Astrocyte (in vitro differentiated cells and primary cell): Measurements from ENCODE around the gene AKAIN1. TPM values are rescaled to one million over a fixed set of nuclear protein-coding genes. Genes with fewer than 3 reads are reported as not detected.

ENCODE experiments used
- DNase-seq: peaks from one replicate; pipeline ENCODE4 v3.0.0-alpha.2; 2010; ENCODE audit warnings: low read depth
- FAIRE-seq: peaks from 2 replicates; lab custom pipeline; 2011; peaks lifted over from hg19 to GRCh38; lab: Jason Lieb, UNC
- H2AFZ ChIP-seq: 2 replicates; pipeline ENCODE4 v1.6.0; 2012; ENCODE audit warnings: low read depth, low read length, inconsistent platforms
- H3K27ac ChIP-seq: 2 replicates; pipeline ENCODE4 v1.5.1; 2011; ENCODE audit warnings: low read depth, low read length, inconsistent platforms
- H3K27me3 ChIP-seq: 2 replicates; pipeline ENCODE4 v1.6.0; 2011; ENCODE audit warnings: low read length, inconsistent platforms; ENCODE audit not compliant: insufficient read depth
- H3K36me3 ChIP-seq: 2 replicates; pipeline ENCODE4 v1.5.1; 2011; ENCODE audit warnings: low read length, inconsistent platforms; ENCODE audit not compliant: insufficient read depth
- H3K4me1 ChIP-seq: 2 replicates; pipeline ENCODE4 v1.5.1; 2011; ENCODE audit warnings: low read length, inconsistent platforms; ENCODE audit not compliant: insufficient read depth
- H3K4me2 ChIP-seq: 2 replicates; pipeline ENCODE4 v1.6.0; 2012; ENCODE audit warnings: low read length, inconsistent platforms
- H3K4me3 ChIP-seq: 2 replicates; pipeline ENCODE4 v1.5.1; 2011; ENCODE audit warnings: low read depth, mild to moderate bottlenecking, low read length, inconsistent platforms; ENCODE audit not compliant: insufficient read depth
- H3K79me2 ChIP-seq: 2 replicates; pipeline ENCODE4 v1.6.0; 2012; ENCODE audit warnings: mild to moderate bottlenecking, low read length, inconsistent platforms; ENCODE audit not compliant: insufficient read depth
- H3K9ac ChIP-seq: 2 replicates; pipeline ENCODE4 v1.6.0; 2012; ENCODE audit warnings: mild to moderate bottlenecking, low read length, inconsistent platforms
- H3K9me3 ChIP-seq: 2 replicates; pipeline ENCODE4 v1.5.1; 2012; ENCODE audit warnings: low read depth, mild to moderate bottlenecking, low read length, inconsistent platforms; ENCODE audit not compliant: insufficient read depth
- H4K20me1 ChIP-seq: 2 replicates; pipeline ENCODE4 v1.6.0; 2012; ENCODE audit warnings: low read length, inconsistent platforms; ENCODE audit not compliant: insufficient read depth
- H3K27ac Mint-ChIP-seq: one replicate; pipeline ENCODE4 v1.8.0; 2021; ENCODE audit warnings: mild to moderate bottlenecking, mixed read lengths; ENCODE audit not compliant: unreplicated experiment
- H3K27me3 Mint-ChIP-seq: one replicate; pipeline ENCODE4 v1.8.0; 2021; ENCODE audit warnings: low read depth, mixed read lengths; ENCODE audit not compliant: unreplicated experiment
- H3K36me3 Mint-ChIP-seq: one replicate; pipeline ENCODE4 v1.8.0; 2021; ENCODE audit warnings: low read depth, mixed read lengths; ENCODE audit not compliant: unreplicated experiment
- H3K4me1 Mint-ChIP-seq: one replicate; pipeline ENCODE4 v1.8.0; 2021; ENCODE audit warnings: low read depth, mixed read lengths; ENCODE audit not compliant: unreplicated experiment
- H3K4me3 Mint-ChIP-seq: one replicate; pipeline ENCODE4 v1.8.0; 2021; ENCODE audit warnings: mild to moderate bottlenecking, moderate library complexity, mixed read lengths; ENCODE audit not compliant: unreplicated experiment
- H3K9me3 Mint-ChIP-seq: one replicate; pipeline ENCODE4 v1.8.0; 2021; ENCODE audit warnings: mild to moderate bottlenecking, mixed read lengths; ENCODE audit not compliant: unreplicated experiment
- EZH2 ChIP-seq: IDR thresholded peaks from 2 replicates; pipeline ENCODE4 v1.6.1; 2012; ENCODE audit warnings: mild to moderate bottlenecking, low read length, inconsistent platforms; ENCODE audit not compliant: insufficient read depth
- total RNA-seq: library from RNA; stranded (reverse); gene quantifications from 2 replicates; pipeline ENCODE4 v1.2.1, GENCODE V29; 2021
- TF ChIP-seq, protein P1 (sequence below): IDR thresholded peaks from 2 replicates; pipeline ENCODE4 v1.5.1; 2011; ENCODE audit warnings: low read depth, mild to moderate bottlenecking, inconsistent platforms, low read length, moderate library complexity; ENCODE audit not compliant: insufficient read depth

Gene AKAIN1
- total RNA-seq, 1 donor from 2014 or later = not detected

DNA sequence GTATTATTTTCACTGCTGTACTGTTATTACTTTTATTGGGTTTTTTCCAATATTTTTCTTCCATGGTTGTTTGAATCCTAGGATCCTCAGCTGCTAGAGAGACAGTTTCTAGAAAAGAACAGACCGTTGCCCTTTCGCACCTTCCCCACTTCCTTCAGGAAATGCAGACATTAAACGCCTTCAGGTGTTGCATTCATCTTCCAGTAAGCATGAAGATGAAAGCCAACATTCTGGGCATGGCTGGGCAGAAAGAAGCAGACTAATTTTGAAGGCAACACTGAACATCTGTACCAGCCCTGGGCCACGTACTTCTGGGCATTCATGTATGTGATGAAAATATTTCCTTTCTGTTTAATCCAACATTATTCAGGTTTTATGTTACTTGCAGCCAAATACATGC, 51.0 kb downstream of the AKAIN1 start:
- Histone ChIP-seq H3K9ac (no peak overlapping the region), H3K4me1 (no peaks in the 10 kb centered on the region), H3K4me2 (no peak overlapping the region), H3K79me2 (no peaks in the 10 kb centered on the region), H3K4me3 (no peak overlapping the region), H2AFZ (no peak overlapping the region), H3K36me3 (no peaks in the 10 kb centered on the region), H4K20me1 (no peaks in the 10 kb centered on the region), H3K9me3 (no peaks in the 10 kb centered on the region), H3K27ac (no peak overlapping the region), H3K27me3 (no peaks in the 10 kb centered on the region)
- no peak for DNase-seq
- no peak for TF ChIP-seq EZH2
- TF ChIP-seq, protein P1, sequence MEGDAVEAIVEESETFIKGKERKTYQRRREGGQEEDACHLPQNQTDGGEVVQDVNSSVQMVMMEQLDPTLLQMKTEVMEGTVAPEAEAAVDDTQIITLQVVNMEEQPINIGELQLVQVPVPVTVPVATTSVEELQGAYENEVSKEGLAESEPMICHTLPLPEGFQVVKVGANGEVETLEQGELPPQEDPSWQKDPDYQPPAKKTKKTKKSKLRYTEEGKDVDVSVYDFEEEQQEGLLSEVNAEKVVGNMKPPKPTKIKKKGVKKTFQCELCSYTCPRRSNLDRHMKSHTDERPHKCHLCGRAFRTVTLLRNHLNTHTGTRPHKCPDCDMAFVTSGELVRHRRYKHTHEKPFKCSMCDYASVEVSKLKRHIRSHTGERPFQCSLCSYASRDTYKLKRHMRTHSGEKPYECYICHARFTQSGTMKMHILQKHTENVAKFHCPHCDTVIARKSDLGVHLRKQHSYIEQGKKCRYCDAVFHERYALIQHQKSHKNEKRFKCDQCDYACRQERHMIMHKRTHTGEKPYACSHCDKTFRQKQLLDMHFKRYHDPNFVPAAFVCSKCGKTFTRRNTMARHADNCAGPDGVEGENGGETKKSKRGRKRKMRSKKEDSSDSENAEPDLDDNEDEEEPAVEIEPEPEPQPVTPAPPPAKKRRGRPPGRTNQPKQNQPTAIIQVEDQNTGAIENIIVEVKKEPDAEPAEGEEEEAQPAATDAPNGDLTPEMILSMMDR = no peak
- Mint-ChIP-seq H3K4me3 (no peak overlapping the region), H3K27ac (no peak overlapping the region), H3K4me1 (peaks cover 8% of the 10 kb centered on the region), H3K9me3 (no peaks in the 10 kb centered on the region), H3K36me3 (no peaks in the 10 kb centered on the region), H3K27me3 (no peaks in the 10 kb centered on the region)
- no peak for FAIRE-seq

DNA sequence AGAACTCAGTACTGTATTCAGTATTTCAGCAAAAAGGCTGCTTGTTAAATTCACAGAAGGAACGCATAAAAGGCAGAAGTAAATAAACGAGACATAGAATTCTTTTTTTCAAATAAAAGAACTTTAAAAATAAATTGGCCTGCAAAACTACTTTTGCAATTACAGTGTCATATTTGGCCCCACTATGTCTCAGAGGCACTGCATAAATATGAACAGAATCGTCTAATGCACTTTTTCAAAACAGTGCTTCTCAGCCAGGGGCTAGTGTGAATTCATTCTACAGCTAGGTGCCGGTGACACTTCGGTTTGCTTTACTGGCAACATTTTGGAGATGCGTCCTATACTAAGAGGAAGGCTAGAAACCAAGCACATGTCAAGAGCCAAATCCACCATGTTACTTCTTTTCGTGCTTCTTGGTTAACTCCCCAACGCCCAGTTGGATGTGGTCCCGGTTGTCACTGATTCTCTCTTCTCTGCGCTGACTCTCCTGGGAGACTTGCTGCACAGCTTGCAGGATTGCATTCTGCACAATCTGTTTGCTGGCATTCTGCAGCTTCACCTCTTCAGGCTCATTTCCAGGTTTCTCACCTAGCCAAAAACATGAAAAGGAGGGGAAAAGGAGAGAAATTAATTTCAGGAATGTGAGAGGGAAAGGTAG, 51.8 kb downstream of the AKAIN1 start:
- H2AFZ ChIP-seq = no peak overlapping the region
- Mint-ChIP-seq H3K27me3 (no peaks in the 10 kb centered on the region), H3K9me3 (no peaks in the 10 kb centered on the region), H3K27ac (no peak overlapping the region), H3K4me3 (no peak overlapping the region), H3K36me3 (no peaks in the 10 kb centered on the region), H3K4me1 (peaks cover 6% of the 10 kb centered on the region)
- DNase-seq (no peak), FAIRE-seq (no peak)
- H3K4me1 ChIP-seq = no peaks in the 10 kb centered on the region
- no peaks in the 10 kb centered on the region for H3K79me2 ChIP-seq
- H3K9me3 ChIP-seq = no peaks in the 10 kb centered on the region
- no peaks in the 10 kb centered on the region for H3K36me3 ChIP-seq
- H3K4me3 ChIP-seq = no peak overlapping the region
- H3K9ac ChIP-seq = no peak overlapping the region
- H4K20me1 ChIP-seq = no peaks in the 10 kb centered on the region
- H3K27me3 ChIP-seq = no peaks in the 10 kb centered on the region
- H3K4me2 ChIP-seq = no peak overlapping the region
- no peak for TF ChIP-seq EZH2
- TF ChIP-seq, protein P1 = no peak
- no peak overlapping the region for H3K27ac ChIP-seq

DNA sequence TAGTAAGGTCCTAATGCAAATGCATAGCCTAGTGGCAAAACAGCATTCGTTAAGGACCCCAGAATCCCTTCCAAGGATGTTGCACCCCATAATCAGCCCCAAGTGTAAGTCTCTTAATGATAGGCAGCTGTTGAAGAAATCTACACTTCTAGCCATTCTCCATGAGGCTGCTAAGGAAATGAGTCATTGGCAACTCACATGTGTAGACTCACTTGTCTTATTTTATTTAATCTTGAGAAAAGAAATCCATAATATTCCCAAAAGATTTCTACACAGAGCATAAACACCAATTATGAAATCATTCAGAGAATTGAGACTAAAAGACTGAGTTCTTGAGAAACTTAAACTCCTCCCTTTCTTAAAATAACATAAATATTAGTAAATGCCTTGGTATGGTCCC, 52.4 kb downstream of the AKAIN1 start:
- Histone ChIP-seq H3K9ac (no peak overlapping the region), H3K9me3 (no peaks in the 10 kb centered on the region), H4K20me1 (no peaks in the 10 kb centered on the region), H2AFZ (no peak overlapping the region), H3K79me2 (no peaks in the 10 kb centered on the region), H3K4me3 (no peak overlapping the region), H3K27me3 (no peaks in the 10 kb centered on the region), H3K36me3 (no peaks in the 10 kb centered on the region), H3K4me2 (no peak overlapping the region), H3K27ac (no peak overlapping the region), H3K4me1 (no peaks in the 10 kb centered on the region)
- H3K36me3 Mint-ChIP-seq = no peaks in the 10 kb centered on the region
- no peak overlapping the region for H3K27ac Mint-ChIP-seq
- TF ChIP-seq EZH2 = no peak
- TF ChIP-seq, protein P1 = no peak
- FAIRE-seq = no peak
- peaks cover 6% of the 10 kb centered on the region for H3K4me1 Mint-ChIP-seq
- no peaks in the 10 kb centered on the region for H3K27me3 Mint-ChIP-seq
- H3K4me3 Mint-ChIP-seq = no peak overlapping the region
- no peak for DNase-seq
- no peaks in the 10 kb centered on the region for H3K9me3 Mint-ChIP-seq
